KBM-7 (cell line): Measurements from ENCODE around the gene UTF1.

Source experiments
- DNase-seq: peaks from one replicate; pipeline ENCODE4 v3.0.0-alpha.2; 2015
- in situ Hi-C: fragments of 300-500 bp; cut with MboI; formaldehyde crosslinking; loops from 2 replicates; pipeline ENCODE4 v1.14.3; 2020; ENCODE audit warnings: low sequenced_read_pairs, low pct_unique_long_range_greater_than_20kb, mixed read lengths

The UTF1 gene

DNA sequence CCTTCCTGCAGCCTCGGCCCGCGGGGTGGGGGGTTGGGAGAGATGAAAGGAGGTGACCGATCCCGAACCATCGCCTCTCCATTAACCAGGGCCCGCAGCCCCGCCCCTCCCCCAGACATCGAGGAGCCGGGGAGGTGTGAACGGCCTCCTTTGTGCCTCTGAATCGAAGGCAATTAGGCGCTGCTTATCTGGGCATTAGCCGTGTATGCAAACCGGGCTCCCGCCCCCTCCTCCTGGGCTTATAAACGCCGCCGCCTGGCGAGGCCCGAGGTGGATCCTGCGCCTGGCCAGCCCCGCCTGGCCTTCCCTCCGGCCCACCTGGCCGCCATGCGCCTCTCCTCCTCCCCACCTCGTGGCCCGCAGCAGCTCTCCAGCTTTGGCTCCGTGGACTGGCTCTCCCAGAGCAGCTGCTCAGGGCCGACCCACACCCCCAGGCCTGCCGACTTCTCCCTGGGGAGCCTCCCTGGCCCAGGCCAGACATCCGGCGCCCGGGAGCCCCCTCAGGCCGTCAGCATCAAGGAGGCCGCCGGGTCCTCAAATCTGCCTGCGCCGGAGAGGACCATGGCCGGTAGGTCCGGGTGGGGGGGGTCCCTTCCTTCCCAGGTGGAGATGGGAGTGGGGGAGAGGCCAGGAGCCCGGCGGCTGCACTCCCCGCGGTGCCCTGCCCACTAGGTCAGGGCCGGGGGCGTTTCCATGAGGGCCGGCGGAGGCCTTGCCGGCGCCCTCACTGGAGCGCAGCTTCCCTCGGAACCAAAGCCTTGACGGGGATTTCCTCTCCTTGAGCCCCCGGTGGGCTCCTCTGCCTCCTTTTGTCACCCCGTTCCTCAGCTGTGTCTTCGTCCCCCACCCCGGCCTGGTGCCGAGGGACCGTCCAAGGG lies 7.8 kb downstream of the UTF1 start, which contains the start of gene VENTX:
TSS of gene VENTX (plus strand) at position 268 of the 878 bp plus-strand sequence. CDS start at position 328, 60 bp downstream.
- in situ Hi-C loops, result no loop called here
- no peak for DNase-seq

DNA sequence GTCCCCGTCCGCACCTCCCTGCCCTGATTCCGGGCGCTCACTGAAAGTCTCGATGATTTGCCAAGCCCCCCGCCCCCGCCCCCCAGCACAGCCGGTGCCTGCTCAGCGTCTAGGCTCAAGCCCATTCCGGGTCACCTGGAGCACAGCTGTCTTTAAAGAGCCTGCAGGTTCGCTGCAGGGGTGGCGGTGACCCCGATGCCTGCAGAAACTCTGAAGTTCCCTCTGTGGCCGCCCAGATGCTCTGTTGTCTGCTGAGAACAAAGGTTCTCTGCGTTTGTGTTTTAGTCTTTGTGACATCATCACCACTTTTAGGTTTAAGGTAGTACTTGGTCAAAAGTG lies 8.4 kb downstream of the UTF1 start:
- DNase-seq, result no peak
- in situ Hi-C loops, result no loop called here

DNA sequence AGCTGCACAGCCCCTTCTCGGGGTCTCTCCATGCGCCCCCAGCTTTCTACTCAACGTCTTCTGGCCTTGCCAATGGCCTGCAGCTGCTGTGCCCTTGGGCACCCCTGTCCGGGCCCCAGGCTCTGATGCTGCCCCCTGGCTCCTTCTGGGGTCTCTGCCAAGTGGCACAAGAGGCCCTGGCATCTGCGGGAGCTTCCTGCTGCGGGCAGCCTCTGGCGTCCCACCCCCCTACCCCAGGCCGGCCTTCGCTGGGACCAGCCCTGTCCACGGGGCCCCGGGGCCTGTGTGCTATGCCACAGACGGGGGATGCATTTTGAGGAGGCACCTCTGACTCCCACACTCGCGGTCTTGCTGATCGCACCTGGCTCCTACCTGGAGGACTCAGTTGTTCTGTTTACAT lies 10.0 kb downstream of the UTF1 start:
- in situ Hi-C loops, result no loop called here

DNA sequence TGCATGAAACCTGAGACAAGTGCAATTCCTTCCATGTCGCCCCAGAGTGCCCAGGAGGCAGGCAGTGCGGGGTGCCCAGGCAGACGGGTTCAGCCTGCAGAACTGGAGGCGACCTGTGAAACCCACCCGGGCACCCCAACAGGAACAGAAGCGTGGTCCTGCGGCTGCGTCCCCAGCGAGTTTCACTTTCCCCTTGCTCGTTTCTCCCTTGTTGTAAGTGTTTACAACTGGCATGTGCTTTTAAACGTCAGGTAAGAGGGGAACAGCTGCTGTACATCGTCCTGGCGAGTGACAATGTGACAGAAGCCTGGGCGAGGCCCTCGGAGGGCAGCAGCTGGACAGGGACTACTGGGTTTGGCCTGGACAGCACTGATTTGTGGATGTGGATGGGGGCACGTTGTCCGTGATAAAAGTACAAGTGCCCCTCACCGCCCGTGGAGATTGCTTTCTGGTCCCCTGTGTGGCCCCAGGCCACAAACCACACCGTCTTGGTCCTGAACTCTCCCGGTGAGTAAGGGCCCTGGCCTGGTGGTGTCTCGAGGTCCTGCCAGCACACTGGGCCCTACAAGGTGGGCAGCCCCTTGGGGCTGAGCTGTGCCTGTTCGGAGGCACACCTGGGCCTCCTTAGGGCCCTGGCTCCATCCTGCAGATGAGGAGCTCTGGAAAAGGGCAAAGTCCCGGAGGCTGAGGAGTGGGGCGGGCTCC lies 11.6 kb downstream of the UTF1 start:
- DNase-seq, result no peak

More for the DNA sequence above, 10.0 kb downstream of the UTF1 start:
- DNase-seq, result no peak

DNA sequence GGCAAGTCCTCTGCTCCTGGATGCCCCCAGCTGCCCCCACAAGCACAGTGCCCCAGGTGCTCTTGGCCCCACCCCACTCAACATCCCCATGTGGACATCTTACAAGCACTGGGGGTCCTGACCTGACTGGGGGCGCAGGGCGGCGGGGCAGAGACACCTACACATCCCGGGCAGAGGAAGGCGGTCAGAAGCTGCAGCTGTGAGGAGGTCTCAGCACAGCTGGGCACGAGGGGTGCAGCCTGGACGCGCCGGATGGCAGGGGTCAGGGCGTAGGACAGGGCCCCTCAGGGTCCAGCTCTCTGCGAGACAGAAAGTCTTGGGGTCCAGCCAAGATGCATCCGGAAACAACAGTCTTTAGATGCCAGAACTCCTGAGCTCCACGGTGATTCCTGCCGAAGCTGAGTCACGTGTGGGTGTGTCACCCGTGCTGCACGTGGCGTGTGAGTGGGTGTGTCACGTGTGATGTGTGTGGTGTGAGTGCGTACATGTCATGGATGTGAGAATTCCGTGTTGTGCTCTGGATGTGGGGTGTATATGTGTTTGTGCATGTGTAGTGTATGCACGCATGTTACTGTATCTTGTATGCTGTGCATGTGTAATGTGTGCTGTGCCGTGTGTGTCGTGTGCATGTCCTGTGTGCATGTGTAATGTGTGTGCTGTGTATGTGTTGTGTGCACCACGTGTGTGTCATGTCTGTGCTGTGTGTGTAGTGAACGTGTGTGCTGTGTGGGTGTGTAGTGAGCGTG lies 12.8 kb downstream of the UTF1 start:
- in situ Hi-C loops, result no loop called here
- no peak for DNase-seq

More for the DNA sequence above, 11.6 kb downstream of the UTF1 start:
- in situ Hi-C loops, result no loop called here

DNA sequence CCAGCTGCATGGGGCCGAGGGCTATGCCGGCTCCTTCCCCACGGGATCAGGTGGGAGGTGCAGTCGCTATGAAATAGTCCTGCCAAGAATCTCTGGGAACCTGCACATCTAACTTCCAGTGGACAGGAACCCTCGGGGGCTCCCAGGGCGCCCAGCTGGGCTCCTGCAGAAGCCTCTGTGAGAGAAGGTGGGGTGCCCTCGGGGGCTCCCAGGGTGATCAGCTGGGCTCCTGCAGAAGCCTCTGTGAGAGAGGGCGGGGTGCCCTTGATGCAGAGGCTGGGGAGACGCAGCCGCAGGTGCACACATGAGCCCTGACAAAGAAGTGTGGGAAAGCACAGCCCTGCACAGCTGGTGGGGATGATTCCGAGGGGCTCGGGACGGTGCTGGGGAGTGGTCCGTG lies 13.6 kb downstream of the UTF1 start:
- in situ Hi-C loops, result no loop called here
- no peak for DNase-seq

DNA sequence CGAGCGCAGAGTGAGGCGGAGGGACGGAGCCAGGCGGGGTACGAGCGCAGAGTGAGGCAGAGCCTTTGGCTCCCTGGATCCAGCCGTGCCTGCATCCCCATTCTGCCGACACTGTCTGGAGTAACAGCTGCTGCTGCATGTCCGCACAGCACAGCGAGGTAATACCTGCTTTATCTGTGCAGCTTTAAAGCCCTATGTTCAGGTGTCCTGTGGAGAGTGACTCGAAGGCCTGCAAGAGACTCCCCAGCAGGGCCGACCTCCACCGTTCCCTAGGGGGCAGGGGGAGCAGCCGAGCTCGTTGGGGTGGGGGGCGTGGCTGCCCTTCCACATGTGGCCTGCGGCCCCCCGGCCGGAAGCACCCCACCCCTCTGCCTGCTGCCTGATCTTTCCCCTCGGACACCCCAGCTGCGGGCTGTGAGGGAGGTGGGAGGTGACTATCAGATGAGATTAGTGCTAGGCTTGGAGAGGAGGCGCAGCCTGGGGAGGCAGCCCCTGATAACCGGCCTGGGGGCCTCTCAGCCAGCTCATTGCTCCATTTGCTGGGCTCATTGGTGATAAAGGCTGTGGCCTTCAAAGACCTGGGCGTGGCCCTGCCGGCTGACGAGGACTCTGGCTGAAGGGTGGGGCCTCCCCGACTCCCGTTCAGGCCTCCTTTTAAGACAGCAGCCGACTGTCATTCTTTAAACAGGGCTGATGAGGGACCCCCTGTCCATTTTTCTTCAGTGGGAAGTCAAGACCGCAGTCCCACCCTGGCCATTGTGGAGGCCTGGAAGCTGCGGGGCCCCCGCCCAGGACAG lies 15.6 kb downstream of the UTF1 start:
- in situ Hi-C loops, result no loop called here
- no peak for DNase-seq

DNA sequence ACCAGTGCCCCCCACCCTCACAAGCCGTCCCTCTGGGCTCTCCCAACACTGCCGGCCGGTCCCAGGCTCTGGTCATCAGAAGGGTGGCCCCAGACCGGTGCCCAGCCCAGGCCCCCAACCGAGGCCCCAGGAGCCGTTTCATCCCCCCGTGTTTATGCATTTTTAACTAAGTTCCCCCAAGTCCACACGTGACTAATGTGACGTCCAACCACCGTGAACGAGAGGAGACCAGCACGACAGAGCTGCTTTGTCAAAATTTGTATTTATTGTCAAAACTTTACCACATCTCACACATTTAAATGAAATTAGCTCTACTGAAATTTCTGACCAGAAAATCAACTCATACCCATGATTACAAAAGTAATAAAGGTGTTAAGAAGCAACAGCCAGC lies 16.2 kb downstream of the UTF1 start:
- in situ Hi-C loops, result no loop called here
- no peak for DNase-seq

DNA sequence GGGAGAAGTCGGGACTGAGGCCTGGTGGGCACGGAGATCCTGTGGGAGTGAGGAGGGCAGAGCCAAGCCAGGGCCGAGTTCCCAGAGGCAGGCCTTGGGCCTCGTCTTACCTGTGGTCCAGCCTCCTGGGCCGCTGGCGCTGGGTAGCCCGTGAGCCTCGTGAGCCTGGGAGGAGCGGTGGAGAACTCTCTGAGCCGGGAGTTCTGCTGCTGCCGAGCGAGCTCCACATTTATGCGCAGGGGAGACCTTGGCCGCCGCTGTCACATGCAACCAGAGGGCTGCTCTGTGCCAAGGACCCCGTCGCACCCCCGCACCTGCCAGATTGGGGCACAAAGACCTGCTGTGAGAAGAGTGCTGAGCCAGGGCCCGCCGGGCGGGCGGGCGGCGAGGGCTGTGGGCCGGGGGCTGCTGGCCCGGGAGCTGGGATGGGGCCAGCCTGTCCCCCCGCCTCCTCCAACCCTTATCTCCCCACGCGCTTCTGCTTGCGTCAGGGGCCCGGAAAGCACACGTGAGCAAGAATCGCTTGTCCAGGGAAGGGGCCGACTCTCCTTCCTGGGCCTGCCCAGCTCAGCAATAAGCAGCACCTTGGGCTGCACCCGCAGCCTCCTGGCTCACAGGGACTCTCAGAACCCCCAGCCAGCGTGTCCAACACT lies 17.8 kb downstream of the UTF1 start:
- in situ Hi-C loops, result no loop called here

DNA sequence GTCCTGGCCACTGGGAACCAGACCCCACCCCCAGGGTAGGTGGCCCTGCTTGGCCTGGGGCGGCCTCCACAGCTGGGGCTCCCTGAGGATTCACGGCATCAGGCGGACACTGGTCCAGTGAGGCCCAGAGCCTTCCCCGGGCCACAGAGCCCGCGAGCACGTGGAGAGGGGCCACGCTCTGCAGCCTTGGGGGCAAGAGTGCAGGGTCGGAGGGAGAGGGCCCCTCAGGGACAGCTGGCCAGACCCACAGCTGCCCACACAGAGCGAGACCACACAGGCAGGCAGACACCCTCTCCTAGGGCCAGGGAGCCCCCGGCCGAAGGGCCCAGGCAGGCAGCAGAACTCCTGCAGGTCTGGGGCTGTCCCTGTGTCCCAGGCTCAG lies 18.3 kb downstream of the UTF1 start:
- in situ Hi-C loops, result no loop called here
- DNase-seq, result no peak

More for the DNA sequence above, 17.8 kb downstream of the UTF1 start:
- DNase-seq, result no peak

DNA sequence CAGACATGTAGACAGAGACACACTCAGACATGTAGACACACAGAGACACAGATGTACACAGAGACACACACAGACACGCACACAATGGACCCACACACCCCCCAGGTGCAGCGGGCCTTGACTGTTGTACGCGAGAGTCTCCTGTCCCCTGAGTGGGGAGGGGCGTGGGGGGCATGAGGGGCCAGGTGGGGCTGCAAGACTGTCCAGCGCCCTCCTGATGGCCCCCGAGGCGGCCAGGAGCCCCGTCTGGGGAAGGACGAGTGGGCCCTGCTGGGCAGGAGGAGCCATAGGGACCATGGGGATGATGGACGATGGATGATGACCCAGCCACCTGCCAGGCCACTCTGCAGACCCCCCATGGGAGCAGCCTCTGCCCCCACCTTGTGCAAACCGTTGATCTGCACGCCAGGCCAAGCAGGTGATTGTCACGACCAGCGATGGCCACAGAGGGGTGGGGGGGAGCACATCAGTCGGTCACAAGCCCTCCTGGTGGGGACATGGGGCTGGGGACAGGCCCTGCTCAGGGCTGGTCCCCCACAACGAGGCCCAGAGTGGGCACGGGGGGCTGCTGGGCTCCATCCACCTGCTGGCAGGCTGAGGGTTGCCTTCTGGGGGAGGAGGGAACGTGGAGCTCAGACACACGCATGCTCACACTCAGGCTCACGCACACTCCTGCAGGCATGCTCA lies 19.2 kb downstream of the UTF1 start:
- no peak for DNase-seq

DNA sequence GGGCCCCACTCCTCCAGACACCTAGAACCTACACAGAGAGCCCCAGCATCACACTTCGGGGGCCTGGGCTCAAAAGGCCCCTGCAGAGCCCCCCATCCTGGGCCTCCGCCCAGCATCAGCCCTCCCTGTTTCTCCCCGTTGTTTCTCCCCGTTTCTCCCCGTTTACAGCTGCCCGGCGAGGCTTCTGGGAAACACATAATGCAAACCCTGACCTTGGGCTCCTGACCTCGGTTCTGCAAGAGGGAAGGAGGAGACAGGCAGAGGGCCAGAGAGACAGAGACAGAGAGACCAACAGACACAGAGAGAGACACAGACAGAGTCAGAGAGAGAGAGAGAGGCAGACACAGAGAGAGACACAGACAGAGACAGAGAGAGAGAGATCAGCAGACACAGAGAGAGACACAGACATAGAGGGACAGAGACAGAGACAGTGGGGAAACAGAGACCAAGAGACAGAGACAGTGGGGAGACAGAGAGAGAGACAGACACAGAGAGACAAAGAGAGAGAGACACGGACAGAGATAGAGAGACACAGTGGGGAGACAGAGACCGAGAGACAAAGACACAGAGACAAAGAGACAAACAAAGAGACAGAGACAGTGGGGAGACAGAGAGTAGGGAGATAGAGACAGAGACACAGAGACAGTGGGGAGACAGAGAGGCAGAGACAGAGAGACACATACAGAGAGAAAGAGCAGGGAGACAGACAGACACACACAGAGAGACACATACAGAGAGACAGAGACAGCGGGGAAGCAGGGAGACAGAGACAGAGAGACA lies 20.1 kb downstream of the UTF1 start:
- in situ Hi-C loops, result no loop called here
- no peak for DNase-seq

More for the DNA sequence above, 19.2 kb downstream of the UTF1 start:
- in situ Hi-C loops, result no loop called here

DNA sequence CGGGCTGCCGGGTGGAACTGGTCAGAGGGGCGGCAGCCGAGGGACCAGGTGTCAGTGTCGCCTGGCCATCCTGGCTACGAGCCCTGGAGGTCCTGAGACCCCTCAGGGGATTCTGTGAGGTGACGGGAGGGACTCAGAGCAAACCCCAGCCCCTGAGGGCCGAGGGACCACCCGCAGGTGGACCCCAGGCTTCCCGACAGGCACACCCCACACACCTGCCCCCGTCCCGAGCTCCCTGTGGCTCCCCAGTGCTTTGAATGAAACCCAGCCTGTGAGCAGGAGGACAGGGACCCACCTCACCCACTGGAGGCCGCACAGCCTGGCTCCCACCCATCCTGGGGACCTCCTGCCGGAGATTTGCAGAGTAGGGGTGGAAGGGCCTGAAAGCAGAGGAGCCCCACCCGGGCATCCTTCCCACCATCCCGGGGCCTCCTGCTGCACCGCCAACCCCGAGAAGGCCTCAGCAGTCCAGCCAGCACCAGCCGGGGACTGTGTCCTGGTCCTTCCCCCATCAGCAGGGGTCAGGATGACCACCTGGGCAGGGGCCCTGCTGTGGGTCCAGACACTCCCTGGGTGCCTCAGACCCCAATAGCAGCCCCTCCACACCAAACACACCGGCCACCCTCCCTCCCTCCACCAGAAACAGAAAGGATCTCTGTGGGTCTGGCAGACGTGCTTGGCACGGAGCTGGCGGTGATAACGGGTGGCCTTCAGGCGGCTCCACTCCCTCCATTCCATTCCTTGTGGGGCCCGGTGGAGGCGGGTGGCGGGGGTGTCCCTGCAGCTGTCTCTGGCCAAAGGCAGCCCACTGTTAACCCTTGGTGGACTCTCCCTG lies 21.6 kb downstream of the UTF1 start:
- no peak for DNase-seq
- in situ Hi-C loops, result no loop called here

DNA sequence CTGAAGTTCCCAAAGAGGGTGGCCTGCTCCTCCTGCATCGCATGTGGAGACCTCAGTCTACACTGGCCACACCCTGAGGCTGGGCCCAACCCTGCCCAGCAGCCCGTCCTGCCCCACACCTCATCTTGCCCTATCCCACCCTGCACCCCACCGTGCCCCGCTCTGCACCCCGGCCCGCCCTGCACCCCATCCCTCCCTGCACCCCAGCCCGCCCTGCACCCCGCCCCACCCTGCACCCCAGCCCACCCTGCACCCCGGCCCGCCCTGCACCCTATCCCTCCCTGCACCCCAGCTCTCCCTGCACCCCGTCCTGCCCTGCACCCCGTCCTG lies 22.2 kb downstream of the UTF1 start:
- in situ Hi-C loops, result no loop called here
- no peak for DNase-seq

DNA sequence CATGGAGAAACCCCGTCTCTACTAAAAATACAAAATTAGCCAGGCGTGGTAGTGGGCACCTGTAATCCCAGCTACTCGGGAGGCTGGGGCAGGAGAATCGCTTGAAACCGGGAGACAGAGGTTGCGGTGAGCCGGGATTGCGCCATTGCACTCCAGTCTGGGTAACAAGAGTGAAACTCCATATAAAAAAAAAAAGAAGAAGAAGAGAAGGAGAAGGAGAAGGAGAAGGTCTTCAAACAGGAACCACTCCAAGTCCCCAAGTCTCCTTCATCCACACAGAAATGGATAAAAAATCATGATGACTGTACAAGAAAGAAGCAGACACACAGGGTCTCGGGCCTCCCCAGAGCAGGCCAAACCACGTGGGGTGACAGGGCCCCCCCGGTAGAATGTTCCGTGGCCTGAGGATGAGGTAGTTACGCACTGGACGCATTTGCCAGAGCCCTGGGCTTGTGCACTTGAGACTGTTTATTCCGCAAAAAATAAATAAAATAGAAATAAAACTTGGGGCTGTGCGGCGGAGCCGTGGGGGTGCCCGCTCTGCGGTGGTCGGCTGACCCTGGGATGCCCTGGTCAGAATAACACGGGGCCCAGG lies 23.4 kb downstream of the UTF1 start:
- in situ Hi-C loops, result no loop called here
- no peak for DNase-seq

DNA sequence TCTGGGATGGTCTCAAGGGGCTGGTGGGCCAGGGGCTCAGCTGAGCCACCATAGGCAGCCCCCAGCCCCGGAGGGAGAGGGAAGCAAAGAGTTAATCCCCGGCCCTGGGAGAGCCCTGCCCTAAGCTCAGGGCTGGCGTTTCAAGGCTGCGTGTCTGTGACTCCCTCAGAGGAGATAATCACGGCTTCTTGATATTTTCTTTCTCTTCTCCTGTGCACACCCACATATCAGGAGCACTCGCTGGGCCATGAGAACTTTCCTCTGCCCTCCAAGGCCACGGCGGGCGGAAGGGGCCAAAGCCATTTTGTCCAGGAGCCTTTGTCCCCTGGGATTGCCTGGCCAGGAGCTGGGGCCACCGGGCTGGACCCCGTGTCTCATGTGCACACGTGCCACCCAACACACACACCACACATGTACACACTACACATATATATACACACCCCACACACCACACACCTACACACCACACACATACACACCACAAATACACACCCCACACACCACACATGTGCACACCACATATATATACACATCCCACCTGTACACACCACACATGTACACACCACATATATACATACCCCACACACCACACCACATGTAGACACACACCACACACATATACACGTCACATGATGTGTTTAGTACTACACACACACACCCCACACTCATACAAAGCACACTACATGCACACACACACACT lies 24.6 kb downstream of the UTF1 start:
- DNase-seq, result no peak
- in situ Hi-C loops, result no loop called here
